Glutamatergic neuron (in vitro differentiated cells): Measurements from ENCODE around the gene NPHP1. TPM values are rescaled to one million over a fixed set of nuclear protein-coding genes. Genes with fewer than 3 reads are reported as not detected.
A peak's percentile ranks its signal among the peaks of the same experiment; 100 is the strongest.
"Not testable (repeated sequence)": the region's sequence is repeated elsewhere in the genome, so short reads cannot be mapped to it uniquely, and the experiment has no call there.

Source experiments
- DNase-seq: peaks from one replicate; pipeline ENCODE4 v3.0.0; 2022
- H3K27ac Mint-ChIP-seq: one replicate; pipeline ENCODE4 v1.8.0; 2020; ENCODE audit warnings: mild to moderate bottlenecking, mixed read lengths, inconsistent platforms; ENCODE audit not compliant: unreplicated experiment
- H3K27me3 Mint-ChIP-seq: one replicate; pipeline ENCODE4 v1.8.0; 2020; ENCODE audit warnings: mild to moderate bottlenecking, moderate library complexity, mixed read lengths, inconsistent platforms; ENCODE audit not compliant: unreplicated experiment
- H3K36me3 Mint-ChIP-seq: one replicate; pipeline ENCODE4 v1.8.0; 2020; ENCODE audit warnings: mild to moderate bottlenecking, mixed read lengths, inconsistent platforms; ENCODE audit not compliant: unreplicated experiment
- H3K4me1 Mint-ChIP-seq: one replicate; pipeline ENCODE4 v1.8.0; 2020; ENCODE audit warnings: mild to moderate bottlenecking, low read depth, mixed read lengths, inconsistent platforms; ENCODE audit not compliant: unreplicated experiment
- H3K4me3 Mint-ChIP-seq: one replicate; pipeline ENCODE4 v1.8.0; 2020; ENCODE audit warnings: mild to moderate bottlenecking, mixed read lengths, inconsistent platforms; ENCODE audit not compliant: unreplicated experiment
- H3K9me3 Mint-ChIP-seq: one replicate; pipeline ENCODE4 v1.8.0; 2020; ENCODE audit warnings: mild to moderate bottlenecking, moderate library complexity, mixed read lengths, inconsistent platforms; ENCODE audit not compliant: unreplicated experiment
- CTCF ChIP-seq: fragments of 200-600 bp; sonication (generic); IDR thresholded peaks from one replicate; pipeline ENCODE4 v1.5.0; 2021; ENCODE audit not compliant: partially characterized antibody, unreplicated experiment
- total RNA-seq: library from RNA; stranded (reverse); fragmentation: NEBNext Ultra II Directional; extraction: Animal tissue kit (Norgen Biotek cat#: 25700); gene quantifications from one replicate; pipeline ENCODE4 v1.2.1, GENCODE V29; 2021; ENCODE audit not compliant: unreplicated experiment

NPHP1 gene
- total RNA-seq, 1 donor from 2014 or later = 2.5 TPM

GRCh38 chr2:110216199-110216598, 11.4 kb upstream of the NPHP1 start:
- Mint-ChIP-seq H3K9me3 (peaks cover 5% of the 10 kb centered on the region), H3K27me3 (peaks cover 5% of the 10 kb centered on the region), H3K4me1 (peaks cover 3% of the 10 kb centered on the region), H3K36me3 (peaks cover 8% of the 10 kb centered on the region), H3K4me3 (no peak overlapping the region), H3K27ac (no peak overlapping the region)
- TF ChIP-seq CTCF = no peak
- no peak for DNase-seq

- H3K36me3 Mint-ChIP-seq = peaks cover 8% of the 10 kb centered on the region
- peaks cover 5% of the 10 kb centered on the region for H3K27me3 Mint-ChIP-seq
- no peak for TF ChIP-seq CTCF
- DNase-seq = no peak
- peaks cover 3% of the 10 kb centered on the region for H3K4me1 Mint-ChIP-seq
- H3K27ac Mint-ChIP-seq = no peak overlapping the region
- H3K9me3 Mint-ChIP-seq = peaks cover 5% of the 10 kb centered on the region
- H3K4me3 Mint-ChIP-seq = no peak overlapping the region
Observed at GRCh38 chr2:110215566-110216158, 10.8 kb upstream of the NPHP1 start.

GRCh38 chr2:110215091-110215490, 10.3 kb upstream of the NPHP1 start:
- TF ChIP-seq CTCF = no peak
- Mint-ChIP-seq H3K27me3 (peaks cover 5% of the 10 kb centered on the region), H3K9me3 (peaks cover 5% of the 10 kb centered on the region), H3K4me1 (peaks cover 3% of the 10 kb centered on the region), H3K27ac (no peak overlapping the region), H3K4me3 (no peak overlapping the region), H3K36me3 (peaks cover 10% of the 10 kb centered on the region)
- no peak for DNase-seq

- not testable (repeated sequence) for H3K27ac Mint-ChIP-seq, H3K4me3 Mint-ChIP-seq, H3K9me3 Mint-ChIP-seq, DNase-seq, H3K27me3 Mint-ChIP-seq, H3K4me1 Mint-ChIP-seq
- peaks cover 16% of the 10 kb centered on the region for H3K36me3 Mint-ChIP-seq
Observed at GRCh38 chr2:110213522-110213921, 8.7 kb upstream of the NPHP1 start.

- Mint-ChIP-seq H3K9me3 (peaks cover 3% of the 10 kb centered on the region), H3K4me1 (peaks cover 3% of the 10 kb centered on the region), H3K36me3 (peaks cover 16% of the 10 kb centered on the region), H3K4me3 (peak within 1 kb of the TSS; percentile 98), H3K27me3 (peaks cover 2% of the 10 kb centered on the region), H3K27ac (peak within 1 kb of the TSS; percentile 91)
- peak; percentile 84 for DNase-seq
- no peak for TF ChIP-seq CTCF
Observed at GRCh38 chr2:110211938-110212858, 7.4 kb upstream of the NPHP1 start, which contains the start of gene MTLN. Gene MTLN, minus strand, starts transcription at chr2:110212547. Its CDS starts 22 bp downstream, at chr2:110212525.
